SK-N-SH treated with all-trans-retinoic acid at 6 μM for 48 hours (cell line): ENCODE results near the gene SFR1.

Experiments used
- ATAC-seq: fragments of 200-7000 bp; cut with Tn5 transposase; 3 replicates; pipeline ENCODE4 v1.9.1; 2020; ENCODE audit warnings: mild to moderate bottlenecking, moderate library complexity
- ARNTL ChIP-seq: fragments of 450-650 bp; formaldehyde crosslinking; IDR thresholded peaks from 2 replicates; pipeline ENCODE4 v1.5.0; 2020; ENCODE audit warnings: low read depth, mild to moderate bottlenecking, moderate library complexity, borderline replicate concordance
- BACH2 ChIP-seq: fragments of 250-450 bp; sonication (Bioruptor Pico); IDR thresholded peaks from 2 replicates; pipeline ENCODE4 v1.9.0; 2021; ENCODE audit warnings: mild to moderate bottlenecking, borderline replicate concordance
- CREB5 ChIP-seq: fragments of 250-450 bp; sonication (Bioruptor Pico); IDR thresholded peaks from 2 replicates; pipeline ENCODE4 v1.5.1; 2020; ENCODE audit warnings: low read depth, mild to moderate bottlenecking, moderate library complexity
- CSDC2 ChIP-seq: fragments of 250-450 bp; sonication (Bioruptor Pico); IDR thresholded peaks from 2 replicates; pipeline ENCODE4 v1.5.0; 2020; ENCODE audit warnings: mild to moderate bottlenecking, moderate library complexity
- CSRNP3 ChIP-seq: fragments of 250-450 bp; sonication (Bioruptor Pico); IDR thresholded peaks from 2 replicates; pipeline ENCODE4 v1.5.1; 2021; ENCODE audit warnings: mild to moderate bottlenecking, moderate library complexity
- ESRRG ChIP-seq: fragments of 250-450 bp; sonication (Bioruptor Pico); IDR thresholded peaks from 2 replicates; pipeline ENCODE4 v1.6.1; 2021; ENCODE audit warnings: mild to moderate bottlenecking
- ISL1 ChIP-seq: fragments of 250-450 bp; sonication (Bioruptor Pico); IDR thresholded peaks from 2 replicates; pipeline ENCODE4 v2.1.2; 2022; ENCODE audit warnings: mild to moderate bottlenecking, moderate library complexity
- OSR1 ChIP-seq: fragments of 250-450 bp; sonication (Bioruptor Pico); IDR thresholded peaks from 2 replicates; pipeline ENCODE4 v1.8.0; 2022; ENCODE audit warnings: moderate library complexity, mild to moderate bottlenecking, inconsistent platforms
- PATZ1 ChIP-seq: fragments of 250-450 bp; sonication (Bioruptor Pico); IDR thresholded peaks from 2 replicates; pipeline ENCODE4 v1.8.0; 2020; ENCODE audit warnings: mild to moderate bottlenecking, moderate library complexity, borderline replicate concordance
- POU6F1 ChIP-seq: fragments of 250-450 bp; sonication (Bioruptor Pico); IDR thresholded peaks from 2 replicates; pipeline ENCODE4 v1.8.0; 2021; ENCODE audit warnings: low read depth, mild to moderate bottlenecking, moderate library complexity, borderline replicate concordance
- PPARA ChIP-seq: fragments of 250-450 bp; sonication (Bioruptor Pico); IDR thresholded peaks from 2 replicates; pipeline ENCODE4 v1.5.0; 2020; ENCODE audit warnings: mild to moderate bottlenecking, borderline replicate concordance
- RARB ChIP-seq: fragments of 250-450 bp; sonication (Bioruptor Pico); IDR thresholded peaks from 2 replicates; pipeline ENCODE4 v1.8.0; 2021; ENCODE audit warnings: mild to moderate bottlenecking, moderate library complexity
- TCF4 ChIP-seq: fragments of 250-450 bp; sonication (Bioruptor Pico); IDR thresholded peaks from 2 replicates; pipeline ENCODE4 v1.8.0; 2021; ENCODE audit warnings: mild to moderate bottlenecking, moderate library complexity, borderline replicate concordance
- TOX ChIP-seq: fragments of 250-450 bp; sonication (Bioruptor Pico); IDR thresholded peaks from 2 replicates; pipeline ENCODE4 v1.8.0; 2021; ENCODE audit warnings: mild to moderate bottlenecking, moderate library complexity, borderline replicate concordance
- ZC3H10 ChIP-seq: fragments of 250-450 bp; sonication (Bioruptor Pico); IDR thresholded peaks from 2 replicates; pipeline ENCODE4 v1.5.1; 2021; ENCODE audit warnings: mild to moderate bottlenecking, moderate library complexity
- ZFP3 ChIP-seq: fragments of 250-450 bp; sonication (Bioruptor Pico); IDR thresholded peaks from 2 replicates; pipeline ENCODE4 v1.5.0; 2020; ENCODE audit warnings: mild to moderate bottlenecking, moderate library complexity
- ZNF565 ChIP-seq: fragments of 450-650 bp; formaldehyde crosslinking; conservative IDR thresholded peaks from 2 replicates; pipeline ENCODE4 v1.5.0; 2020; ENCODE audit warnings: low read depth, mild to moderate bottlenecking, moderate library complexity
- ZNF8 ChIP-seq: fragments of 450-650 bp; formaldehyde crosslinking; IDR thresholded peaks from 2 replicates; pipeline ENCODE4 v1.5.0; 2020; ENCODE audit warnings: mild to moderate bottlenecking, moderate library complexity

Gene SFR1

GRCh38 chr10:104121485-104122224 is at the start of gene SFR1:
SFR1 (plus strand) TSS chr10:104122171; CDS start chr10:104122184, 13 bp downstream.
- TF ChIP-seq CREB5 (CRISPR knock-in tag) = no peak
- no peak for TF ChIP-seq POU6F1 (CRISPR knock-in tag)
- TF ChIP-seq CSRNP3 (CRISPR knock-in tag) = no peak
- no peak for TF ChIP-seq OSR1 (CRISPR knock-in tag)
- TF ChIP-seq ZFP3 (CRISPR knock-in tag) = 0 out of 2 replicates have a peak, but pooled peaks have one; percentile 13
- no peak for TF ChIP-seq ZNF8 (CRISPR knock-in tag)
- peak; percentile 90 for ATAC-seq

- TF ChIP-seq CSDC2 (no peak), TCF4 (peak; percentile 37; the same call in 1 of the 2 replicates), ZC3H10 (CRISPR knock-in tag) (no peak)
- no peak for ATAC-seq
Observed at GRCh38 chr10:104072786-104073185, 49.2 kb upstream of the SFR1 start.

- no peak for TF ChIP-seq TOX (CRISPR knock-in tag)
- TF ChIP-seq BACH2 (CRISPR knock-in tag) = no peak
- no peak for TF ChIP-seq ISL1 (CRISPR knock-in tag)
- no peak for TF ChIP-seq CSDC2
- TF ChIP-seq ZFP3 (CRISPR knock-in tag) = no peak
- no peak for TF ChIP-seq CSRNP3 (CRISPR knock-in tag)
- TF ChIP-seq, all 23 proteins: peak for 0
- no peak for ATAC-seq
Observed at GRCh38 chr10:104074505-104074904, 47.5 kb upstream of the SFR1 start.

GRCh38 chr10:104076743-104077160 is 45.2 kb upstream of the SFR1 start:
- ATAC-seq = no peak
- TF ChIP-seq PATZ1 (no peak), ESRRG (CRISPR knock-in tag) (no peak), RARB (no peak), CREB5 (CRISPR knock-in tag) (no peak), CSDC2 (no peak), BACH2 (CRISPR knock-in tag) (no peak), ARNTL (CRISPR knock-in tag) (no peak), TOX (CRISPR knock-in tag) (no peak), PPARA (no peak), ZNF565 (CRISPR knock-in tag) (no peak), TCF4 (no peak), ZFP3 (CRISPR knock-in tag) (no peak), CSRNP3 (CRISPR knock-in tag) (no peak)
